GM21447 (cell line): ENCODE results near the gene XPNPEP3.
"Not testable (repeated sequence)": the region's sequence is repeated elsewhere in the genome, so short reads cannot be mapped to it uniquely, and the experiment has no call there.

Experiments used
- ATAC-seq: cut with Tn5 transposase; IDR thresholded peaks from one replicate; pipeline ENCODE4 v1.9.1; 2021; ENCODE audit not compliant: unreplicated experiment

XPNPEP3 gene

DNA sequence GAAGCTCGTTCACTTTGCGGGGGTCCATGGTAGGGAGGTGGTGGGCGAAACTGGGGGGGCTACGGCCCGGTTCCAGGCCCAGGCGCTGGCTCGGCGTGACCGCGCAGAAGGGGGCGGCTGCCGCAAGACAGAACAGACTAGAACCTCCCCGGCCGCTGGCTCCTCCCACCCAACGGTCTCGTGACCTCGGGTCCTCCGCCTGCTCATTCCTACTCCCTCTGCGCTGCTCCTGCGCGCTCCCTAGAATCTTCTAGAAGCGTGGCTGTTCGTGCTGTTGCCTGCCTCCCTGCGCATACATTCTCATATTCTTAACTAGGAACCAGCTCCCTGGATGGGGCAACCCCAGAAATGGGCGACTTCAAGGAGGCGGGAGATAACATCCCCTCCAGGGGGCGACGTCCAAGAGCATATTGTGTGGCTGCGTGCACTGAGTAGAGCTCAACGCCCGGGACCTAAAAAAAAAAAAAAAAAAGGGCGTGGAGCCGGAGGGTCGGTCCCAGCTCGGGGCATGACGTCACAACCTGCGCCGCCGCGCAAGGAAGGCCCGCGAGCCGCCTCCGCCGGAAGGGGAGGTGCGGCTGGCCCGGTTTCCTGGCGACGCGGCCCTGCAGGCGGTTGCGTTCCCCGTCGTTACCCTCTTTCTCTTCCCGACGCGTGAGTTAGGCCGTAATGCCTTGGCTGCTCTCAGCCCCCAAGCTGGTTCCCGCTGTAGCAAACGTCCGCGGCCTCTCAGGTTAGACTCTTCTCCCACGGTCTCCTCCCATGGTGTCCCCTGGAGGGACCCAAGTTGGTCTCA lies at the start of gene XPNPEP3, which contains the start of gene ST13:
TSS of gene XPNPEP3 (plus strand) at position 636 of the 796 bp plus-strand sequence. CDS start at position 670, 34 bp downstream.
TSS of gene ST13 (minus strand) at position 127 of the 796 bp plus-strand sequence. CDS start at position 28, 99 bp downstream.
- peak; percentile 86 for ATAC-seq

DNA sequence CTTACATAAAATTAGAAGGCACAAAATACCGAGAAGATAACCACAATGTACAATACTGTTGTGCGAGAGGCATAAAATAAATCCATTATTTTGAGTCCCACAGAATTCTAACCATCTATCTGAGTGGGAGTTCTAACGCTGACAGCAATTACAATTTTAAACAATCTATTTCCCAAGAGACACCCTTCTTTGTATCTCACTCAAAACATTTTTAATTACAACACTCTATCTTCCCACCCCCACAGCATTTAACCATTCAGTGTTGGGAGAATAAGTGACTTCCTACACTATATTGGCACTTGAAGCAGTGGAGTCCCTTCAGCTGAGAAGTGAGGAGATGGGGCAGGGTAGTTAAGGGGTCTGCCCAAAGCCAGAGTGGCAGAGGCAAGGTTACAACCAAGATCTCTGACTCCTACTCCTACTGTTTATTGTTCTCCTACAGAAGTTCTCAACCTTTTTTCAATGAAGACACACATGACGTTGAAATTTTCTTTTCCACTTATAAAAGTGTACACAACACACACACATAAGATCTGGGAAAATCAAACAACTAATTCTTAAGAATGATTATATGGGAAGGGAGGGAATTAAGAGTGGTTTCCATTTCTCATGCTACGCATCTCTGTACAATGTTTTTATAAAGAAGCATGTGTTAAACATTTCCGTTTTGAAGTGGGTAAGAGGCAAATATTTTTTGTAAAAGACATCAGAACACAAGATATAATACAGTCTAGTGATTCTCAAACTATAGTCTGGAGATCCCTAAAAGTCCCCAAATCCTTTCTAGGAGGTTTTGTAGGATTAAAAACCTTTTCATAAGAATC lies 48.7 kb upstream of the XPNPEP3 start:
- ATAC-seq, result no peak

DNA sequence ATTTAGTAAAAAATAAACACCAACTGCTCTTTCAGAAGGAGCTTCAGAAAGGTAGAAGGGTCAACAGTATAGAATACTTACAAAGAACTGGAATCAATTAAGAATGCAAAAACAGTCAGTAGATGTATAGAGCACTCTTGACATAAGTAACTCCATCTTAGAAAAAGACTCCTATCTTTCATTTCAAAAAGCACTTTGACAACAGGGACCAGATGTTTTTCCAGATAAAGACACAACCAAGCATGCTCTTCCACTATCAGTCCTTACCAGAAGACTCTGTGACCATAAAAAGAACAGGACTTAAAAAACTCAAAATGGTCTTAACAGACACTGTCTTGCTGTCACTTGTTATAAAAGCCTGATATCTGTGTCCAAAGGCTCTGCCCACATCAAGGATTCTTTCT lies 43.0 kb upstream of the XPNPEP3 start:
- no peak for ATAC-seq

DNA sequence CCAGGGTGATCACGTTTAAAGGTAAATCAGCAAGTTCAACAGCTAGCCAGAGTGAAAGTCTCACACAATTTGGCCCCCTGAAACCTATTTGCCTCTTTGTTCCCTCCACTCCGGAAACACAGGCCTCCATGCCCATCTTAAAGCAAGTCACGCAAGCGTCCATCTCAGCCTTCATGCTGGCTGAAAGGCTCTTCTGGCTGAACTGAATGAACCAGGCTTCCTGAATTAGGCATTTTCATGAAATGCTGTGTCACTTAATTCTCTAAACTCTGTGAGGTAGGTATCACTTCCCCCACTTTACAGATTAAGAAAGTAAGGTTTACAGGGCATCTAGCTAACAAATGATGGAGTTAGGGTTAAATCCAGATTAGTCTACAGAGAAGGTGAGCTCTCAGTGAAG lies 39.2 kb upstream of the XPNPEP3 start:
- ATAC-seq, result no peak

DNA sequence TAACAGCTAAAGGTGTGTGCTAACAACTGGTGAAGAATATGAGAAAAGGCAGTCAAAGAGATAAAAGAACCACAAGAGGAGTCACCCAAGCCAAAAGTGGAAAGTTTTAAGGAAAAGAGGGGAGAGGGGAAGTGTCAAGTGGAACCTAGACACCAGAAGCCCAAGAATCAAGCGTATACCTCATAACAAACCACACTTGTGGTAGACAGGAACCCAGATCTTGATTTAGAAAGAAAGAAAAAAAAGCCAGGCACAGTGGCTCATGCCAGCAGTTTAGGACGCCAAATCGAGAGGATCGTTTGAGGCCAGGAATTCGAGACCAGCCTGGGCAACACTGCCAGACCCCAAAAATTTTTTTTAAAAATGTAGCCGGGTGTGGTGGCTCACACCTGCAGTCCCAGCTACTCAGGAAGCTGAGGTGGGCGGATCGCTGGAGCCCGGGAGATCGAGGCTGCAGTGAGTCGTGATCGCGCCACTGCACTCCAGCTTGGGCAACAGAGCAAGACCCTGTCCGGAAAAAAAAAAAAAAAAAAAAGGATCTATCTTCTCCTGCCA lies 38.7 kb upstream of the XPNPEP3 start:
- no peak for ATAC-seq

DNA sequence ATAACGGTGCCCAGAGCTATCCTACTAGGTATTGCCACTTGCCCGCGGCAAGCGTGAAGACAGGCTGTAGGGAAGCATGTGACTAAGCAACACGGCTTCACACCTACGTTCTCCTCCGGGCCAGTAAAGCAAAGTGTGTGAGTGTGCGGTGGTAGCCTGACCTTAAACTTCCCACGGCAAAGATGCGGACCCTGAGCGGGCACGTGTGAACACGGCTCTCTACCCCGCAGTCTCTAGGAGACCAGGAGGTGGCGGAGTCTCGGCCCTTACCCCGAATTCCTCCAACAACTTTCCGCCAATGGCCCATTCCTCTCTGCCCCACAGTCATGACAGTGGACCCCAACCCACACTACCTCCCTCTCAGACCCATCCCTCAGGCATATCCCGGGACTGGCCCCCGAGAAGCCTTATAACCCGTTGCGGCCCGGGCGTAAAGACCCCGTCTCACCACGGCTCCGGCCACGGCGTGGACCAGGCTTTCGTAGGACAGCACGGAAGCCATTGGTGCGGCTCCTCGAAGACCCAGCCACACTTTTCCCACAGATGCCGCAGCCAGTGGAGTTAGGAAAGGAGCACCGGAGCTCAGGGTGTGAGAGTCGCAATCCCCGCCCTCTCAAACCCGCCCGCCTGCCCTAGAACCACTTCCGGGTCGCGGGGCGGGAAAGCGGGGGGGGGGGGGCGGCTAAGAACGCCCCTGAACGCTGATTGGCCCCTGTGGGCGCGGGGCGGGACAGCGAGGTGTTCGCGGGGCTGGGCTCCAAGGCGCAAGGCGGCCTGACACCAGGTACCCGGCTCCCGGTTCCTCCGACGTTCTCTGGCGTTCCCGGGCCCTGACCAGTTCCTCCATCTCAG lies 38.0 kb upstream of the XPNPEP3 start, which contains the start of gene SLC25A17:
TSS of gene SLC25A17 (minus strand) at position 600 of the 852 bp plus-strand sequence. CDS start at position 502, 98 bp downstream.
- ATAC-seq, result peak; percentile 54

DNA sequence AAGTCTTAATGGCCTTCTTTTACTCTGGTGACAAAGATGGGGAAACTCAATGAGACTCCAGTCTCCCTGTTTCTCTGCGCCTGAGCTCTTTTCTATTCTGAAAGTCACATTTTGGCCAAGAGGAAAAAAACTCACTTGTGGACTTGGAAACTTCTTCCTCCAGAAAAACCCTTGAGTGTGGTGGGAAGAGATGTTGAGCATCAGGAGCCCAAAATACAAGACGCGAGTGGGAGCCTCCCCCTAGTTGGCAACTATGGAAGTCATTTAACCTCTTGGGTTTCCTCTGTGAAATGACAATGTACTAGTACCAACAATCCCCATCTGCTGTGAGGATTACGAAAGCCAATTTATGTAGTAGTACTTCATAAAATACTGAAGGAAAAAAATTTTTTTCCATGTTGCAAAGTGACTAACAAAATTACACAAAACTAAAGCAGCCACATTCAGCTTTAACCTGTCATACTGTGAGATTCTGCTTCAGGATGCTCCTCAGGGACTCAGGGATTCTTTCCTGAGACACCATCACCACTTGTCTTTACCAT lies 37.3 kb upstream of the XPNPEP3 start:
- ATAC-seq, result no peak

DNA sequence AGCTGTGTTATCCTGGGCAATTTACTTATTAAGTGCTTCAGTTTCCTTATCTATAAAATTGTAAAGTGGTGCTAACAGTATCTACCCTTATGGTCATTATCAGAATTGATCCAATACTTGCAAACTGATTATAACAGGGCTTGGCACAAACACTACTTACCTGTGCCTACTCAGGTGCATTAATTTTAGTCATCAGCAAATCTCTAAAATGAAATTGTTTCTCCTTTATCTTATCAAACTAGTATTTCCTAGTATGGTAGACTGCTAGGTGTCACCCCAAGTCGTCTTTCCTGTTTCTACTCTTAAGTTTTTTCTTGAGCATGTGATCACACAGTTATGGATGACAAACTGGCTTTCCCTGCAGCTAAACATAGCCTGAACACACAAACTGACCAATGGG lies 33.5 kb upstream of the XPNPEP3 start:
- ATAC-seq, result no peak

DNA sequence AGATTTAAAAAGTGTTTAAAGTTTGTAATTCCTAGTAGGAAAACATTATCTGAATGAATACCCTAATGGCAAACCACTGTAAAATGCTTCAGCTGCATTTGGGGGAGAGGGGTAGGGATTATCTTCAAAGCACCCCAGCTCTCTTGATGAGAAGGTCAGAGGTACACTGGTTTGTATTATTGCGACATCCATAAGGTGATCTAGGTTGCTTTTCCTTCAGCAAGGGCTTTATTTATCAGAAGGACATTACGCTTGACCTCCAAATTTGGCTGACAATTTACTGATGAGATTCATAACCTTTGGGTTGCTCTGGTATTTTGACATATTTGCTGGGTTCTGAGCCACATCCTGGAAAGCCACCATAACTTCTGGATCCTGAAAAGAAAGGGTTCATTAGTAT lies 30.7 kb upstream of the XPNPEP3 start:
- ATAC-seq, result not testable (repeated sequence)

DNA sequence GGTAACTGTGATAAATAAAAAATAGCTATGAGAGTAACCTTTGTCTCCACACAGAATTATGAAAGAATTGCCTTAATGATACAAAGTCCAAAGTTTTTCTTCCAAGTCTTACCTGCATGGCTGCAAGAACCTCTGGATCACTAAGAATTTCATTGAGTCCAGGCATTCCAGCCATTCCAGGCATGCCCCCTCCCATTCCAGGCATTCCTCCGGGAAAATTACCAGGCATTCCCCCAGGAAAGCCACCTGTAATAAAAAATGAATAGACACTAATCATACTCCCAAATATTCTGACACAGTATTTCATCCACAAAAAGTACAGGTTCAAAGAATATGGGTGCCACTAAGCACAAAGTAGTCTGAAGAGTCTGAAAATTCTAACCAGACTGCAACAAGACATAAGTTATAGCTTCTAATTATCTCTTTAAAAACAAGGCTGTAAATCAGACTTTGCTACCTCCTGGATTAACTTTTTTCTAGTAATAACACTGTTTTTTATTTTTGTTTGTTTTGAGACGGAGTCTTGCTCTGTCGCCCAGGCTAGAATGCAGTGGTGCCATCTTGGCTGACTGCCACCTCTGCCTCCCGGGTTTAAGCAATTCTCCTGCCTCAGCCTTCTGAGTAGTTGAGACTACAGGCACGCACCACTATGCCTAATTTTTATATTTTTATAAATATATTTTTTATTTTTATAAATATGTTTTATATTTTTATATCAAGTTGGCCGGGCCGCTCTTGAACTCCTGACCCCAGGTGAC lies 29.8 kb upstream of the XPNPEP3 start:
- ATAC-seq, result no peak

DNA sequence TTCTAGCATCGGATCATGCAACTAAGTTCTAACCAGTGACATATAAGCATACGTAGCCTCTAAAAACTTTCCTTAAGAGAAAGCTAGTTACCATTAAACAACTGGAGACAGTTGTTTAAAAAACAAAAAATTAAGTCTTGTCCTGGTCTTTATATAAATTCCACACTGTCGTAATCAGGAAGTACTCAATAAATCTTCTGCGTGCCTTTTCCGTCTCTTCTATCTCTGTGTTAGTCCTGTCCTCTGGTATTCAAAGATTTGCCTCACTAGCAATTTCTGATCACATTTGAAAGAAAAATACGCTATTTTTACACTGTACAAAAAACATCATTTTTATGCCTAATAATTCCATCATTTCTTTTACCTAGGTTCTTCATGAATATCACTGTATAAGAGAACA lies 27.8 kb upstream of the XPNPEP3 start:
- no peak for ATAC-seq

DNA sequence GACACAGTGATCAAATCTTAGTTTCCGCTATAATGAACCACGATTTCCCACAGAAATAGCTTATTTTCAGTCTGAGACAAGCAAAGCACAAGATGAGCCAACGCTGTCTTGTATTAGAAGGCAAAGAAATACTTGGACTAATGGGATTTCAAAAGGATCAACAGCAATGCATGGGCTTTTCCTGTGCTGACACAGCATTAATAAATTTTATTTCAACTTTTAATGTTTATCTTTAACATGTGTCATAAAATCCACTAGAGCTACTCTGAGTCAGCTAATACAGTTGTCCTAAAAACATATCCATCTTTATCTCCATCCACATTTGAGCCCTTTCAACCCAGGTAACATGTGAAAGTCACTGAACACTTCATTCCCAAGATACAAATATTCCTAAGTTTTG lies 22.3 kb upstream of the XPNPEP3 start:
- ATAC-seq, result no peak

DNA sequence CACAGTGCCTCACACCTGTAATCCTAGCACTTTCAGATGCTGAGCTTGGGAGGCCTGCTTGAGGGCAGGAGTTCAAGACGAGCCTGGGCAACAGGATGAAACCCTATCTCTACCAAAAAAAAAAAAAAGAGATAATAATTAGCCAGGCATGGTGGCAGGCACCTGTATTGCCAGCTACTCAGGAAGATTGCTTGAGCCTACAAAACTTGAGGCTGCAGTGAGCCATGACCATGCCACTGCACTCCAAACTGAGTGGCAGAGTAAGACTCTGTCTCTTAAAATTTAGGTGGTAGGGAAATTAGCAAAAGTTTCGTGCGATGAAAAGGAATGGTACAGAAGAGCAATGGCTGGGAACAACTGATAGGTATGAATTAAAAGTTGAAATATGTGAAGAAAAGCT lies 18.5 kb upstream of the XPNPEP3 start:
- no peak for ATAC-seq

DNA sequence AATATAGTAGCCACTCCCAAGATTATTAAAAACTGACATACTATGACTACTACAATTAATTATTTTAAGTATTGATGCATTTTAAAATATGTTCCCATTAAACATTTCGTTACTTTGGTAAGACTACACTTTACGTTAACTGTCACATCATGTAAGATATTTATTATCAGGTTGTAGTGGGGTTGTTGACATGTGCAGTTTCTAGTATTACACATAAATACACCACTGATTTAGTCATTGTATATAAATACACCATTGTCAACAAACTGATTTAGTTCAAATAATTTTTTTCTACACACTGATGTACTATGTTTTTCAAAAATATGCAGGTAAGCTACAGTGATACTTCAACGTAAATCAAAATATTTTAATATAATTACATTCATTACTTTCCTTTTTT lies 12.0 kb upstream of the XPNPEP3 start:
- no peak for ATAC-seq

DNA sequence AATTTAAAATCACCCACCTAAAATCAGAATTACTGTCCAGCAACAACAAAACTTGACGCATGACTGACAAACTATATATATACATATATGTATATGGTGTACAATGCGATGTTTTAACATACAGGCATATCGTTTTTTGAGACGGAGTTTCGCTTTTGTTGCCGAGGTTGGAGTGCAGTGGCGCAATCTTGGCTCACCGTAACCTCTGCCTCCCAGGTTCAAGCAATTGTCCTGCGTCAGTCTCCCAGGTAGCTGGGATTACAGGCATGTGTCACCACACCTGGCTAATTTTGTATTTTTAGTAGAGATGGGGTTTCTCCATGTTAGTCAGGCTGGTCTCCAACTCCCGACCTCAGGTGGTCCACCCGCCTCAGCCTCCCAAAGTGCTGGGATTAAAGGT lies 11.1 kb upstream of the XPNPEP3 start:
- ATAC-seq, result not testable (repeated sequence)

DNA sequence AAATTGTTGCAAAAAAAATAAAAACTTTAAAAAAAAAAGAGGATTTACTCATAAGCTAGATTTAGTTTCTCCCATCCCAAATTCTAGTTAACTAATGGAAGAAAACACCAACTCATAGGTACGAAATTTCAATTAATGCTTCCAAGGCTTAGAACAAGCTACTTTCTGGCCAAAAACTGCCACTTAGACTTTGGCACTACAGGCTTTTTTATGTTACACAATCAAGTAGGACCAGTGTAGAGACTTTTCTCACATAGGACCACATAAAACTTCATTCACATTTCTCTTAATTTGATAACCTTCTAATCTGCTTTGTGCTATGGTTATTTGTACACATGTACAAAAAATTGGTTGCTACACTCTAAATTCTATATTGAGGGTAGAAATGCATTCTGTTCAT lies 3.6 kb upstream of the XPNPEP3 start:
- no peak for ATAC-seq

DNA sequence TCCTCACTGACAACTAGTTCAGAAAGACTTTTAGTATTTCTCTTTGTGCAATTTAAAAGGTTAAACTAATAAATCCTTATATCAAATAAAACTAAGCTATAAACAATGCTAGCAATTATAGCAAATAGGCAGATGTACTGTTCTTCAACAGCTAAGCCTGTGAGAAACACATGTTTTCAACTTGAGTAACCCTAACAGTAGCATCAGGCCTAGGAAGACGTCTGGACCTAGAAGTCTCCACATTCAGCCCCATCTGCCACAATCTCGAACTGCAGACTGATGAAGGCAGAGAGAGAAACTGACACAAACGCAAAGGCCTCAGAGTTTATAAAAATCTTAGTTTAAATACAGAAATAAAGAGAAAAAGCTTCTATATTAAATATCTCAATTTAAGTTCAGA lies 3.0 kb upstream of the XPNPEP3 start:
- ATAC-seq, result no peak

DNA sequence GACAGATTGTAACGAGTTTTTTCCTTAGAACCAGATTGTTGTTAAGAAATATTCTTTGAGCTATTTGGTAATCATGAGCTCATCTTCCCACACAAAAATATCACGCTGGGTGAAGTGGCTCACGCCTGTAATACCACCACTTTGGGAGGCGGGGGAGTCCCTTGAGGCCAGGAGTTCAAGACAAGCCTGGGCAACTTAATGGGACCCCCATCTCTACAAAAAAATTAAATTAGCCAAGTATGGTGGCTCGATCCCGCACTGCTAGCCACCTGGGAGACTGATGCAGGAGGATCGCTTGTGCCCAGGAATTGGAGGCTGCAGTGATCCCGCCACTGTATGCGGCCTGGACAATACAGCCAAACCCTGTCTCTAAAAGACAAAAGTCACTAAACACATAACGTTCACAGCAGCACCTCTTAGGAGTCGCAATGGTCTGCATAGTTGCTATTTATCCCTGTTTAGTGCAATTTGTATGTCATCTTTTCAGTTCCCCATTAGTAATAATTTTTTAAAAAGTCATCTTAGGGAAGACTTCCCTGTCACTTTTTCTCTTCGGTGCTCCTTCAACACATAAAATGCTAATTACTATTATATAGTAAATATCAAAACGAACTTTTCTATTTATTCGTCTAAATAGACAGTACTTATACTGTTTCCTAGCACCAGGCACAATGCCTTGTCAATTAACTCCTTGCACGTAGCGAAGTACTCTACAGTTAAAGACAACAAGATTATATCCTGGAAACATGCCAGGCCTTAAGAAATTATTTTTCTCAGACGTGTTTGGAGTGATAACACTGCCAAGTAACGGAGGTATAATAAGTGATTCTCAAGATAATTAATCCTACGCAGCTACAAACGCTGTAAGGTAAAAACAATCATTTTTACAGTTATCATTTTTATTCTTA lies 1.6 kb upstream of the XPNPEP3 start:
- no peak for ATAC-seq
